Astrocyte (in vitro differentiated cells and primary cell): ENCODE measurements around the gene GRK3.

Experiments
- CTCF ChIP-seq: IDR thresholded peaks from 2 replicates; pipeline ENCODE4 v1.5.1; 2011; ENCODE audit warnings: low read depth, mild to moderate bottlenecking, inconsistent platforms, low read length, moderate library complexity; ENCODE audit not compliant: insufficient read depth
- EZH2 ChIP-seq: IDR thresholded peaks from 2 replicates; pipeline ENCODE4 v1.6.1; 2012; ENCODE audit warnings: mild to moderate bottlenecking, low read length, inconsistent platforms; ENCODE audit not compliant: insufficient read depth

GRCh38 chr22:25672289-25673084 is 108.0 kb downstream of the GRK3 start:
- no peak for TF ChIP-seq CTCF
- no peak for TF ChIP-seq EZH2
